HepG2 (cell line): Measurements from ENCODE around the gene ARL16. TPM values are rescaled to one million over a fixed set of nuclear protein-coding genes. Genes with fewer than 3 reads are reported as not detected.

ENCODE experiments used
- DPF2 ChIP-seq: sonication (generic); formaldehyde crosslinking; IDR thresholded peaks from 2 replicates; pipeline ENCODE4 v1.4.0; 2020; ENCODE audit warnings: mild to moderate bottlenecking, low read depth, missing genetic modification reagents, borderline replicate concordance
- HOXD1 ChIP-seq: sonication (generic); formaldehyde crosslinking; IDR thresholded peaks from 2 replicates; pipeline ENCODE4 v1.5.0; 2020; ENCODE audit warnings: missing genetic modification reagents
- KDM1A ChIP-seq: IDR thresholded peaks from 2 replicates; pipeline ENCODE4 v1.6.1; 2016; ENCODE audit warnings: missing compliant biosample characterization
- KLF13 ChIP-seq: sonication (generic); formaldehyde crosslinking; IDR thresholded peaks from 2 replicates; pipeline ENCODE4 v1.4.0; 2020; ENCODE audit warnings: mild to moderate bottlenecking, missing genetic modification reagents
- KLF15 ChIP-seq: sonication (generic); formaldehyde crosslinking; IDR thresholded peaks from 2 replicates; pipeline ENCODE4 v1.8.1; 2023; ENCODE audit warnings: borderline replicate concordance, mild to moderate bottlenecking, inconsistent platforms, missing genetic modification reagents, mixed read lengths
- KMT2B ChIP-seq: IDR thresholded peaks from 2 replicates; pipeline ENCODE4 v1.6.1; 2016; ENCODE audit warnings: missing genetic modification reagents, missing compliant biosample characterization
- MED8 ChIP-seq: sonication (generic); formaldehyde crosslinking; IDR thresholded peaks from 2 replicates; pipeline ENCODE4 v1.8.1; 2023; ENCODE audit warnings: mild to moderate bottlenecking, missing genetic modification reagents; ENCODE audit not compliant: insufficient replicate concordance
- MTA3 ChIP-seq: sonication (generic); formaldehyde crosslinking; IDR thresholded peaks from 2 replicates; pipeline ENCODE4 v1.4.0; 2020; ENCODE audit warnings: missing genetic modification reagents
- NCOR1 ChIP-seq: fragments of 200-600 bp; sonication (generic); IDR thresholded peaks from 2 replicates; pipeline ENCODE4 v1.7.0; 2017; ENCODE audit warnings: antibody characterized with exemption, low read length, borderline replicate concordance
- SYNCRIP ChIP-seq: fragments of 200-400 bp; formaldehyde crosslinking; IDR thresholded peaks from 2 replicates; pipeline ENCODE4 v1.6.1; 2018; ENCODE audit warnings: mild to moderate bottlenecking, low read depth, low read length; ENCODE audit not compliant: insufficient read depth
- TP53 ChIP-seq: sonication (generic); formaldehyde crosslinking; conservative IDR thresholded peaks from 2 replicates; pipeline ENCODE4 v1.4.0; 2020; ENCODE audit warnings: missing genetic modification reagents
- WIZ ChIP-seq: sonication (generic); formaldehyde crosslinking; IDR thresholded peaks from 2 replicates; pipeline ENCODE4 v1.5.1; 2020; ENCODE audit warnings: mild to moderate bottlenecking, missing genetic modification reagents
- ZNF550 ChIP-seq: sonication (generic); formaldehyde crosslinking; IDR thresholded peaks from 2 replicates; pipeline ENCODE4 v1.4.0; 2020; ENCODE audit warnings: mild to moderate bottlenecking, missing genetic modification reagents, borderline replicate concordance
- polyA plus RNA-seq, 8 experiments: library from polyadenylated mRNA; depleted of rRNA in 3 of 8; stranded (reverse) in 7 of 8; unstranded in 1 of 8; fragments of >200 nt; fragmentation: Illumina TruSeq in 4 of 8; extraction: Trizol in 4 of 8; gene quantifications; 2 replicates each; pipeline versions ENCODE4 v1.2.1 to v1.2.3, GENCODE V29; 2011 to 2016; ENCODE audit warnings: low read depth in 4 of 8, missing spikeins in 1 of 8, mixed read lengths in 1 of 8; ENCODE audit not compliant: insufficient read depth in 1 of 8
- total RNA-seq, 5 experiments: library from RNA; depleted of rRNA; stranded (reverse); fragments of >200 nt; fragmentation: Illumina TruSeq; extraction: Trizol; gene quantifications; 2 replicates each; pipeline ENCODE4 v1.2.3, GENCODE V29; 2016; ENCODE audit warnings: low read depth in 1 of 5
- TF ChIP-seq, protein P1 (sequence below): sonication (generic); formaldehyde crosslinking; IDR thresholded peaks from 2 replicates; pipeline ENCODE4 v1.8.1; 2023; ENCODE audit warnings: missing genetic modification reagents, mild to moderate bottlenecking, borderline replicate concordance
- TF ChIP-seq, protein P2 (sequence below): sonication (generic); formaldehyde crosslinking; IDR thresholded peaks from 2 replicates; pipeline ENCODE4 v1.4.0; 2020; ENCODE audit warnings: missing genetic modification reagents, borderline replicate concordance
- TF ChIP-seq, protein P3 (sequence below): IDR thresholded peaks from 2 replicates; pipeline ENCODE4 v1.6.1; 2016; ENCODE audit warnings: mild to moderate bottlenecking, missing biosample characterization, missing genetic modification reagents
- TF ChIP-seq, protein P4 (sequence below): sonication (generic); formaldehyde crosslinking; conservative IDR thresholded peaks from 2 replicates; pipeline ENCODE4 v1.4.0; 2020; ENCODE audit warnings: missing genetic modification reagents
- TF ChIP-seq, protein P5 (sequence below): sonication (generic); formaldehyde crosslinking; IDR thresholded peaks from 2 replicates; pipeline ENCODE4 v1.9.0; 2021; ENCODE audit warnings: missing genetic modification reagents, borderline replicate concordance
- TF ChIP-seq, protein P6 (sequence below): sonication (generic); formaldehyde crosslinking; conservative IDR thresholded peaks from 2 replicates; pipeline ENCODE4 v1.5.0; 2020; ENCODE audit warnings: missing genetic modification reagents

ARL16 gene
- total and polyA plus RNA-seq, 2 of the 13 experiments (the other 11 are each of a cell fraction or from before 2014, with no cell fraction given), result 20.8 to 30.8 TPM

DNA sequence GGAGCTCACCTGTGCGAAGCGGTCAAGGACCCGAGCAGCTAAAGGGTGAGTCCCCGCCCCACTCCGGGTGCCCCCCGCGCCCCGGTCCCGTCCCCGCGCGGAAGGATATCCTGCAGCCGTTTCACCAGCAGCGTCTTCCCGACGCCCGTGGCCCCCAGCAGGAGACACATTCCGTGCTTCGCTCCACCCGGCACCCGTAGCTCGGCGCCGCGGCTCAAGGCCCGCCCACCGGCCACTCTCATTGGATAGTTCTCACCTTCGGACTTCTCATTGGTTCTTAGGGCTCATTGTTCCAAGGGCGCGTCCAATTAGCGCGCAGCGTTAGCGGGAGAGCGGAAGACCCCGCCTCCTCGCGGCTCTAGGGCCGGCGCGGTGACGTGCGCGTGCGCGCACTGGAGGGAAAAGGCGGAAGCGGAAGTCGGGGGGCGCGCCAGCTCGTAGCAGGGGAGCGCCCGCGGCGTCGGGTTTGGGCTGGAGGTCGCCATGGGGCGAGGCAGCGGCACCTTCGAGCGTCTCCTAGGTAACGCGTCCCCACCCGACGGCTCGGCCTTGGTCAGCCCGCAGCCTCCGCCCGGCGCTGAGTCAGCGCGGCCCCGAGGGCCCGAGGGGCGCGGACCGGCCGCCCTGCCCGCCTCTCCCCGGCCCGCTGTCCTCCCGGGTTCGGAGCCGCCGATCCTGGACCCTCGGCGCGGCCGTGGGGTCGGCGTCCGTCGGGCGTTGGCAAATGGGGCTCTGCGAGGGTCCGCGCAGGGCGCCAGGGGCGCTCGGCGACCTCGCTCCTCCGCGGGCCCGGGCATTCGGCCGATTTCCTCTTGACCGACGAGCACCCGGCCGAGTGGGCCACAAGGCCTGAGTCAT, at the start of gene ARL16, which contains the start of gene HGS (continued):
- TF ChIP-seq KLF13, result no peak
- TF ChIP-seq TP53 (CRISPR knock-in tag), result peak; percentile 84; the same call in 1 of the 2 replicates
- TF ChIP-seq MTA3 (CRISPR knock-in tag), result no peak
- TF ChIP-seq SYNCRIP, result no peak
- no peak for TF ChIP-seq DPF2
- TF ChIP-seq, protein P1, sequence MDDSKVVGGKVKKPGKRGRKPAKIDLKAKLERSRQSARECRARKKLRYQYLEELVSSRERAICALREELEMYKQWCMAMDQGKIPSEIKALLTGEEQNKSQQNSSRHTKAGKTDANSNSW, result no peak
- TF ChIP-seq, protein P2, sequence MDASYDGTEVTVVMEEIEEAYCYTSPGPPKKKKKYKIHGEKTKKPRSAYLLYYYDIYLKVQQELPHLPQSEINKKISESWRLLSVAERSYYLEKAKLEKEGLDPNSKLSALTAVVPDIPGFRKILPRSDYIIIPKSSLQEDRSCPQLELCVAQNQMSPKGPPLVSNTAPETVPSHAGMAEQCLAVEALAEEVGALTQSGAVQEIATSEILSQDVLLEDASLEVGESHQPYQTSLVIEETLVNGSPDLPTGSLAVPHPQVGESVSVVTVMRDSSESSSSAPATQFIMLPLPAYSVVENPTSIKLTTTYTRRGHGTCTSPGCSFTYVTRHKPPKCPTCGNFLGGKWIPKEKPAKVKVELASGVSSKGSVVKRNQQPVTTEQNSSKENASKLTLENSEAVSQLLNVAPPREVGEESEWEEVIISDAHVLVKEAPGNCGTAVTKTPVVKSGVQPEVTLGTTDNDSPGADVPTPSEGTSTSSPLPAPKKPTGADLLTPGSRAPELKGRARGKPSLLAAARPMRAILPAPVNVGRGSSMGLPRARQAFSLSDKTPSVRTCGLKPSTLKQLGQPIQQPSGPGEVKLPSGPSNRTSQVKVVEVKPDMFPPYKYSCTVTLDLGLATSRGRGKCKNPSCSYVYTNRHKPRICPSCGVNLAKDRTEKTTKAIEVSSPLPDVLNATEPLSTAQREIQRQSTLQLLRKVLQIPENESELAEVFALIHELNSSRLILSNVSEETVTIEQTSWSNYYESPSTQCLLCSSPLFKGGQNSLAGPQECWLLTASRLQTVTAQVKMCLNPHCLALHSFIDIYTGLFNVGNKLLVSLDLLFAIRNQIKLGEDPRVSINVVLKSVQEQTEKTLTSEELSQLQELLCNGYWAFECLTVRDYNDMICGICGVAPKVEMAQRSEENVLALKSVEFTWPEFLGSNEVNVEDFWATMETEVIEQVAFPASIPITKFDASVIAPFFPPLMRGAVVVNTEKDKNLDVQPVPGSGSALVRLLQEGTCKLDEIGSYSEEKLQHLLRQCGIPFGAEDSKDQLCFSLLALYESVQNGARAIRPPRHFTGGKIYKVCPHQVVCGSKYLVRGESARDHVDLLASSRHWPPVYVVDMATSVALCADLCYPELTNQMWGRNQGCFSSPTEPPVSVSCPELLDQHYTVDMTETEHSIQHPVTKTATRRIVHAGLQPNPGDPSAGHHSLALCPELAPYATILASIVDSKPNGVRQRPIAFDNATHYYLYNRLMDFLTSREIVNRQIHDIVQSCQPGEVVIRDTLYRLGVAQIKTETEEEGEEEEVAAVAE, result peak; percentile 79
- TF ChIP-seq, protein P3, sequence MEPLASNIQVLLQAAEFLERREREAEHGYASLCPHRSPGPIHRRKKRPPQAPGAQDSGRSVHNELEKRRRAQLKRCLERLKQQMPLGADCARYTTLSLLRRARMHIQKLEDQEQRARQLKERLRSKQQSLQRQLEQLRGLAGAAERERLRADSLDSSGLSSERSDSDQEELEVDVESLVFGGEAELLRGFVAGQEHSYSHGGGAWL (CRISPR knock-in tag), result peak; percentile 66
- TF ChIP-seq KDM1A (CRISPR knock-in tag), result no peak
- TF ChIP-seq KLF15 (CRISPR knock-in tag), result no peak
- no peak for TF ChIP-seq ZNF550 (CRISPR knock-in tag)
- TF ChIP-seq WIZ (CRISPR knock-in tag), result no peak
- peak; percentile 80 for TF ChIP-seq KMT2B (CRISPR knock-in tag)
- peak; percentile 49; the same call in 1 of the 2 replicates for TF ChIP-seq NCOR1
- TF ChIP-seq MED8 (CRISPR knock-in tag), result peak; percentile 64
- TF ChIP-seq HOXD1 (CRISPR knock-in tag), result peak; percentile 60; the same call in 1 of the 2 replicates
- TF ChIP-seq, protein P4, sequence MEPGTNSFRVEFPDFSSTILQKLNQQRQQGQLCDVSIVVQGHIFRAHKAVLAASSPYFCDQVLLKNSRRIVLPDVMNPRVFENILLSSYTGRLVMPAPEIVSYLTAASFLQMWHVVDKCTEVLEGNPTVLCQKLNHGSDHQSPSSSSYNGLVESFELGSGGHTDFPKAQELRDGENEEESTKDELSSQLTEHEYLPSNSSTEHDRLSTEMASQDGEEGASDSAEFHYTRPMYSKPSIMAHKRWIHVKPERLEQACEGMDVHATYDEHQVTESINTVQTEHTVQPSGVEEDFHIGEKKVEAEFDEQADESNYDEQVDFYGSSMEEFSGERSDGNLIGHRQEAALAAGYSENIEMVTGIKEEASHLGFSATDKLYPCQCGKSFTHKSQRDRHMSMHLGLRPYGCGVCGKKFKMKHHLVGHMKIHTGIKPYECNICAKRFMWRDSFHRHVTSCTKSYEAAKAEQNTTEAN (CRISPR knock-in tag), result peak; percentile 57; the same call in 1 of the 2 replicates
- TF ChIP-seq, protein P5, sequence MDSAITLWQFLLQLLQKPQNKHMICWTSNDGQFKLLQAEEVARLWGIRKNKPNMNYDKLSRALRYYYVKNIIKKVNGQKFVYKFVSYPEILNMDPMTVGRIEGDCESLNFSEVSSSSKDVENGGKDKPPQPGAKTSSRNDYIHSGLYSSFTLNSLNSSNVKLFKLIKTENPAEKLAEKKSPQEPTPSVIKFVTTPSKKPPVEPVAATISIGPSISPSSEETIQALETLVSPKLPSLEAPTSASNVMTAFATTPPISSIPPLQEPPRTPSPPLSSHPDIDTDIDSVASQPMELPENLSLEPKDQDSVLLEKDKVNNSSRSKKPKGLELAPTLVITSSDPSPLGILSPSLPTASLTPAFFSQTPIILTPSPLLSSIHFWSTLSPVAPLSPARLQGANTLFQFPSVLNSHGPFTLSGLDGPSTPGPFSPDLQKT (CRISPR knock-in tag), result 0 out of 2 replicates have a peak, but pooled peaks have one; percentile 11
- TF ChIP-seq, protein P6, sequence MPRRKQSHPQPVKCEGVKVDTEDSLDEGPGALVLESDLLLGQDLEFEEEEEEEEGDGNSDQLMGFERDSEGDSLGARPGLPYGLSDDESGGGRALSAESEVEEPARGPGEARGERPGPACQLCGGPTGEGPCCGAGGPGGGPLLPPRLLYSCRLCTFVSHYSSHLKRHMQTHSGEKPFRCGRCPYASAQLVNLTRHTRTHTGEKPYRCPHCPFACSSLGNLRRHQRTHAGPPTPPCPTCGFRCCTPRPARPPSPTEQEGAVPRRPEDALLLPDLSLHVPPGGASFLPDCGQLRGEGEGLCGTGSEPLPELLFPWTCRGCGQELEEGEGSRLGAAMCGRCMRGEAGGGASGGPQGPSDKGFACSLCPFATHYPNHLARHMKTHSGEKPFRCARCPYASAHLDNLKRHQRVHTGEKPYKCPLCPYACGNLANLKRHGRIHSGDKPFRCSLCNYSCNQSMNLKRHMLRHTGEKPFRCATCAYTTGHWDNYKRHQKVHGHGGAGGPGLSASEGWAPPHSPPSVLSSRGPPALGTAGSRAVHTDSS, result no peak
